ENCODE data around the gene SRRM3. TPM values are rescaled to one million over a fixed set of nuclear protein-coding genes. Genes with fewer than 3 reads are reported as not detected.
"Not testable (repeated sequence)": the region's sequence is repeated elsewhere in the genome, so short reads cannot be mapped to it uniquely, and the experiment has no call there.

SRRM3 gene
- total and polyA plus RNA-seq, 11 donors: 1.6 to 28.5 (median 6.5) TPM

DNA sequence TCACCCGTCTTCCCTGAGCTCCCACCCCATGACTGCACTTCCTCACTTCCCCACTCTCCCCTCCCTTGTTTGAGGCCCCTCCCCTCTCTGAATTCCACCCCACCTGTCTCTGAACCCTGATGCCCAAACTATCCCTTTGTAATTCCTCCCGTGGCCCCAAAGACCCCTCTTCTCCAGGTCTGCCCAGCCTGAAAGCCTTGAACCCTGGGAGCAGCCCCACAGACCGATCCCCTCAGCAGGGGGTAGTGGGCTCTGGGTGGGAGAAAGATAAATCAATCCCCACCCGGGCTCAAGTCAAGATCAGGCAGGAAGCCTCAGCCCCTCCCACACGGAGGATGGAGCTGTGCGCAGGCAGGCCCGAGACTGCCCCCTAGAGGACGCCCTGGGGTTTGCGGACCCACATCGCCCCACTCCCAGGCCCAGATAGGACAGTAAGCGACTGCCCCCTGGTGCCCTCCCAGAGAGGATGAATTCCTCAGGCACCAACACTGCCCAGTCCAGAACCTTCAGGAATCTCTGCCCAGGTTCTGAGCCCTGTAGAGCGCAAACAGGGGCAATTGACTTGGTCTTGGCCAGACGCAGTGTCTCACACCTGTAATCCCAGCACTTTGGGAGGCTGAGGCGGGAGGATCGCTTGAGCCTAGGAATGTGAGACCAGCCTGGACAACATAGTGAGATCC is 112.5 kb downstream of the SRRM3 start:
- Histone ChIP-seq H3K9me3 (no peaks in the 10 kb centered on the region), H3K27me3 (no peaks in the 10 kb centered on the region), H3K4me3 (no peak overlapping the region), H3K36me3 (no peaks in the 10 kb centered on the region), H3K27ac (peak overlapping the region in 3 of 12 donors; percentile 43 to 47 (median 46)), H3K4me1 (peaks cover 0 to 29% (median 15%) of the 10 kb centered on the region in 12 donors)
- ATAC-seq (peak; percentile 48 to 75 (median 66)), DNase-seq (peak; percentile 96 to 98 (median 96))
- peak in 1 of 2 donors; percentile 49 for TF ChIP-seq POLR2A (IDR thresholded peaks at IDR 0.05)
- TF ChIP-seq, protein P1, sequence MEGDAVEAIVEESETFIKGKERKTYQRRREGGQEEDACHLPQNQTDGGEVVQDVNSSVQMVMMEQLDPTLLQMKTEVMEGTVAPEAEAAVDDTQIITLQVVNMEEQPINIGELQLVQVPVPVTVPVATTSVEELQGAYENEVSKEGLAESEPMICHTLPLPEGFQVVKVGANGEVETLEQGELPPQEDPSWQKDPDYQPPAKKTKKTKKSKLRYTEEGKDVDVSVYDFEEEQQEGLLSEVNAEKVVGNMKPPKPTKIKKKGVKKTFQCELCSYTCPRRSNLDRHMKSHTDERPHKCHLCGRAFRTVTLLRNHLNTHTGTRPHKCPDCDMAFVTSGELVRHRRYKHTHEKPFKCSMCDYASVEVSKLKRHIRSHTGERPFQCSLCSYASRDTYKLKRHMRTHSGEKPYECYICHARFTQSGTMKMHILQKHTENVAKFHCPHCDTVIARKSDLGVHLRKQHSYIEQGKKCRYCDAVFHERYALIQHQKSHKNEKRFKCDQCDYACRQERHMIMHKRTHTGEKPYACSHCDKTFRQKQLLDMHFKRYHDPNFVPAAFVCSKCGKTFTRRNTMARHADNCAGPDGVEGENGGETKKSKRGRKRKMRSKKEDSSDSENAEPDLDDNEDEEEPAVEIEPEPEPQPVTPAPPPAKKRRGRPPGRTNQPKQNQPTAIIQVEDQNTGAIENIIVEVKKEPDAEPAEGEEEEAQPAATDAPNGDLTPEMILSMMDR (IDR thresholded peaks at IDR 0.05): peak; percentile 99 to 100 (median 100)
- intact Hi-C loops (cut with DNase I): loop anchor here in 9 of 10 donors (1.0 to 2.0 kb wide), 4 partner anchors 23 to 136 kb away; no protein-coding TSS in a partner anchor
- 6 to 13% (median 7%) methylated on average over 9 to 15 of the region's 15 CpGs for WGBS, 4 donors

GRCh38 chr7:76314740-76315139 is 113.0 kb downstream of the SRRM3 start:
- not testable (repeated sequence) for H3K4me3 ChIP-seq, ATAC-seq, H3K9me3 ChIP-seq, H3K36me3 ChIP-seq, H3K27me3 ChIP-seq
- DNase-seq: peak in 1 of 5 donors; percentile 23
- peak overlapping the region in 1 of 12 donors; percentile 43 for H3K27ac ChIP-seq
- intact Hi-C loops (cut with DNase I): loop anchor here (1.0 to 5.0 kb wide), 5 partner anchors 23 to 136 kb away; no protein-coding TSS in a partner anchor
- WGBS, 4 donors: 68 to 75% (median 72%) methylated on average over 6 of the region's 6 CpGs
- peaks cover 0 to 33% (median 18%) of the 10 kb centered on the region in 12 donors for H3K4me1 ChIP-seq

DNA sequence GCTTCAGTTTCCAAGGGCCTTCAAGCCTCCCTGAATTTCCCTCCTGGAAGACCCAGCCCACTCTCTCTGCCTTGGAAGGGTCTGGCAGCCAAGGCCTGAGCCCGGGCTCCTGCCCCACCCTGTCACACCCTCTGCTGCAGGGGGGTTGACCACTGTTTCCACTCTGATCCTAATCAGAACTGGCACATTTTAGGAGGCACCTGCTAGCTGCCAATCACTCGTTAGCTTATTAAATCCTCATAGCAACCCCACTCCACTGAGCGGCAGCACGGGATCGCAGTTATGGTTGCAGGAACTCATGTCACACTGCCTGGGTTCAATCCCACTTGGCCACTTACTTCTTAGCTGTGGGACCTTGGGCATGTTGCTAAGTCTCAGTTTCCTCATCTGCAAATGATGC is 113.7 kb downstream of the SRRM3 start:
- TF ChIP-seq, protein P1 (IDR thresholded peaks at IDR 0.05): no peak
- no peak for TF ChIP-seq POLR2A (IDR thresholded peaks at IDR 0.05)
- DNase-seq: peak in 2 of 5 donors; percentile 21 to 32
- Histone ChIP-seq H3K4me3 (no peak overlapping the region), H3K27ac (no peak overlapping the region), H3K36me3 (no peaks in the 10 kb centered on the region), H3K27me3 (no peaks in the 10 kb centered on the region), H3K9me3 (no peaks in the 10 kb centered on the region), H3K4me1 (peaks cover 0 to 29% (median 18%) of the 10 kb centered on the region in 12 donors)
- no peak for ATAC-seq
- intact Hi-C loops (cut with DNase I): loop anchor here in 5 of 10 donors (1.0 to 5.0 kb wide), 5 partner anchors 24 to 137 kb away; no protein-coding TSS in a partner anchor
- WGBS, 4 donors: 69 to 71% (median 71%) methylated on average over 5 of the region's 5 CpGs

DNA sequence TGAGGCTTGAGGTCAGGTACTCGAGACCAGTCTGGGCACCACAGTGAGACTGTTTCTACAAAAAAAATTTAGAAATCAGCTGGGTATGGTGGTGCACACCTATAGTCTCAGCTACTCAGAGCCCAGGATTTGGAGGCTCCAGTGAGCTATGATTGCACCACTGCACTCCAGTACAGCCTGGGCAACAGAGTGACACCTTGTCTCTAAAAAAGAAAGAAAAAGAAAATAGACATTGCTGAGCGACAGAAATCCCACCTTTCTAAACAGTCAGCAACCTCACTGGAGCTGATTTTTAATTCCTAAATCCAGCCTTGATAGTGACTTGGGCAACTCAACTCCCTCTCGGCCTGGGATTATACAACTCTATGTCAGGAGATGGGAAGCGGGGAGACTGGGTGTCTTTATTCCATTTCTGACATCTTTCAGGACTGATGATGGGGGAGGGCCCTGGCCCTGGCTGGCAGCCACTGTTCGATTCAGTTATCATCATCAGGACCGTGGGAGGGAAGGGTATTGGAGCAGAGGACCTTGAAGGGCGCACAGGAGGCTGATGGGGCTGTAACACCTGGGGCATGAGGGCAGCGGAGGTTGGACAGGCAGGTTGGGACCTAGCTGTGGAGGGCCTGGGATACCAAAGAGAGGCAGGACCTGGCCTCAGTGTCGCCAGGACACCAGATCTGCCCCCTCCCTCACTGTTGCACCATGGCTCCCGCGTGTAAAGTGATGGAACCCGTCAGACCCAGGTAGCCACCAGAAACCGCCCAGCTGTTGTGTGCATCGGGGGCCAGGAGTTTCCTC is 115.5 kb downstream of the SRRM3 start:
- H3K27me3 ChIP-seq: no peaks in the 10 kb centered on the region
- intact Hi-C loops (cut with DNase I): loop anchor here in 2 of 10 donors (1.0 to 5.0 kb wide), 2 partner anchors 26 to 45 kb away; no protein-coding TSS in a partner anchor
- TF ChIP-seq, protein P1 (IDR thresholded peaks at IDR 0.05): no peak
- TF ChIP-seq POLR2A (IDR thresholded peaks at IDR 0.05): no peak
- H3K36me3 ChIP-seq: peaks cover 0 to 6% (median 0%) of the 10 kb centered on the region in 9 donors
- H3K4me1 ChIP-seq: peaks cover 0 to 35% (median 18%) of the 10 kb centered on the region in 12 donors
- 55 to 82% (median 58%) methylated on average over 5 to 14 of the region's 14 CpGs for whole genome bisulfite sequencing, 4 donors
- no peak for ATAC-seq
- no peaks in the 10 kb centered on the region for H3K9me3 ChIP-seq
- peak overlapping the region in 11 of 12 donors; percentile 51 to 91 (median 74) for H3K4me3 ChIP-seq
- peak in 2 of 5 donors; percentile 31 to 35 for DNase-seq
- H3K27ac ChIP-seq: peak overlapping the region; percentile 84 to 98 (median 94)

All from heart left ventricle (tissue), 16 donors.